Measurements from ENCODE around the gene UBE2H. TPM values are rescaled to one million over a fixed set of nuclear protein-coding genes. Genes with fewer than 3 reads are reported as not detected.
A peak's percentile ranks its signal among the peaks of the same experiment; 100 is the strongest.

The UBE2H gene
- total RNA-seq, 1 experiment from 2014 or later: 58.0 TPM

DNA sequence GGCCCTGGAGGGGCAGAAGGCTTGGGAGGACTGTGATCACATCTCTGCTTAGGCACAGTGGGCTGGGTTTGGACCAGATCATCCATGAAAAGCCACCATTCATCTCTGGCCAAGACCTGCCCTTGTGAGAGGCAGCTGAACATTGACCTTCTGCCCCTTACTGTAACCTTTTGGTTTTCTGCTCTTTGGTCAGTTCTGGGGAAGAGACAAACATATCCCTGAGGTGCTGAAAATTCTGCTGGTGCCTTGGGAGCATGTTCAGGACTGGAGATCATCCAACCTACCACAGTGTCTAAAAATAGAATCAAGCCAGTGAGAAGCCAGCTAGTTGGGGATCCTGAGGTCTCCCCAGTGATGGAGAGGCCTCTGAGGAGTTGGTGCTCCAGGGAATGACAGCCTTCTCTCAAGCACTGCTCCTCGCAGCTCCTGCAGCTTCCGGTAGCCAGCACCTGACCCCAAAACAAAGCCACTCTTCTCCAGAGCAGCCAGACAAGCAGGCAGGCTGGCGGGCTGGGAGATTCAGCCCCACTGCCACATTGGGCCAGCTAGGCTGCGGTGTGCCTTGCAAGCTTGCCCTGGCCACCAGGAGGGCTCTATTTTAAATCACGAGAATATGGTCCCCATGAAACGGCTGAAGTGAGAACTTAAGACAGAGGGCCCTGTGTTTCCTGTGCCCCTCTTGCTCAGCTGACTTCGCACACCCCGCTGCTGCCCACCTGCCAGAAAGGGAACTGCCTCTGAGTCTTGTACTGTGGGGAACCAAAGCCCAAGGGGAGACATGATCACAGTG lies 37.8 kb upstream of the UBE2H start:
- no peak overlapping the region for H3K27ac ChIP-seq (ENCODE audit: low read length)
- ATAC-seq (0 out of 2 replicates have a peak, but pooled peaks have one; percentile 40), DNase-seq (ENCODE audit: low read depth, low spot score) (no peak)
- no peaks in the 10 kb centered on the region for H3K4me1 ChIP-seq (ENCODE audit: control insufficient read depth, insufficient read depth, low read length)
- TF ChIP-seq POLR2AphosphoS5 (IDR thresholded peaks at IDR 0.05; ENCODE audit: low read depth, low read length): no peak
- TF ChIP-seq, protein P1, sequence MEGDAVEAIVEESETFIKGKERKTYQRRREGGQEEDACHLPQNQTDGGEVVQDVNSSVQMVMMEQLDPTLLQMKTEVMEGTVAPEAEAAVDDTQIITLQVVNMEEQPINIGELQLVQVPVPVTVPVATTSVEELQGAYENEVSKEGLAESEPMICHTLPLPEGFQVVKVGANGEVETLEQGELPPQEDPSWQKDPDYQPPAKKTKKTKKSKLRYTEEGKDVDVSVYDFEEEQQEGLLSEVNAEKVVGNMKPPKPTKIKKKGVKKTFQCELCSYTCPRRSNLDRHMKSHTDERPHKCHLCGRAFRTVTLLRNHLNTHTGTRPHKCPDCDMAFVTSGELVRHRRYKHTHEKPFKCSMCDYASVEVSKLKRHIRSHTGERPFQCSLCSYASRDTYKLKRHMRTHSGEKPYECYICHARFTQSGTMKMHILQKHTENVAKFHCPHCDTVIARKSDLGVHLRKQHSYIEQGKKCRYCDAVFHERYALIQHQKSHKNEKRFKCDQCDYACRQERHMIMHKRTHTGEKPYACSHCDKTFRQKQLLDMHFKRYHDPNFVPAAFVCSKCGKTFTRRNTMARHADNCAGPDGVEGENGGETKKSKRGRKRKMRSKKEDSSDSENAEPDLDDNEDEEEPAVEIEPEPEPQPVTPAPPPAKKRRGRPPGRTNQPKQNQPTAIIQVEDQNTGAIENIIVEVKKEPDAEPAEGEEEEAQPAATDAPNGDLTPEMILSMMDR (IDR thresholded peaks at IDR 0.05): no peak
- TF ChIP-seq, protein P2, sequence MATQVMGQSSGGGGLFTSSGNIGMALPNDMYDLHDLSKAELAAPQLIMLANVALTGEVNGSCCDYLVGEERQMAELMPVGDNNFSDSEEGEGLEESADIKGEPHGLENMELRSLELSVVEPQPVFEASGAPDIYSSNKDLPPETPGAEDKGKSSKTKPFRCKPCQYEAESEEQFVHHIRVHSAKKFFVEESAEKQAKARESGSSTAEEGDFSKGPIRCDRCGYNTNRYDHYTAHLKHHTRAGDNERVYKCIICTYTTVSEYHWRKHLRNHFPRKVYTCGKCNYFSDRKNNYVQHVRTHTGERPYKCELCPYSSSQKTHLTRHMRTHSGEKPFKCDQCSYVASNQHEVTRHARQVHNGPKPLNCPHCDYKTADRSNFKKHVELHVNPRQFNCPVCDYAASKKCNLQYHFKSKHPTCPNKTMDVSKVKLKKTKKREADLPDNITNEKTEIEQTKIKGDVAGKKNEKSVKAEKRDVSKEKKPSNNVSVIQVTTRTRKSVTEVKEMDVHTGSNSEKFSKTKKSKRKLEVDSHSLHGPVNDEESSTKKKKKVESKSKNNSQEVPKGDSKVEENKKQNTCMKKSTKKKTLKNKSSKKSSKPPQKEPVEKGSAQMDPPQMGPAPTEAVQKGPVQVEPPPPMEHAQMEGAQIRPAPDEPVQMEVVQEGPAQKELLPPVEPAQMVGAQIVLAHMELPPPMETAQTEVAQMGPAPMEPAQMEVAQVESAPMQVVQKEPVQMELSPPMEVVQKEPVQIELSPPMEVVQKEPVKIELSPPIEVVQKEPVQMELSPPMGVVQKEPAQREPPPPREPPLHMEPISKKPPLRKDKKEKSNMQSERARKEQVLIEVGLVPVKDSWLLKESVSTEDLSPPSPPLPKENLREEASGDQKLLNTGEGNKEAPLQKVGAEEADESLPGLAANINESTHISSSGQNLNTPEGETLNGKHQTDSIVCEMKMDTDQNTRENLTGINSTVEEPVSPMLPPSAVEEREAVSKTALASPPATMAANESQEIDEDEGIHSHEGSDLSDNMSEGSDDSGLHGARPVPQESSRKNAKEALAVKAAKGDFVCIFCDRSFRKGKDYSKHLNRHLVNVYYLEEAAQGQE (IDR thresholded peaks at IDR 0.05; ENCODE audit: insufficient read depth in 1 of 2, low read depth in 2 of 2, low read length in 1 of 2): no peak
- TF ChIP-seq TCF7L2 (IDR thresholded peaks at IDR 0.05; ENCODE audit: low read depth, low read length): no peak
- no peak for TF ChIP-seq SIN3A (IDR thresholded peaks at IDR 0.05; ENCODE audit: borderline replicate concordance, insufficient read depth, low read depth, low read length)
- ChIA-PET POLR2A (no interaction called here), CTCF (no interaction called here)
- no peaks in the 10 kb centered on the region for H3K9me3 ChIP-seq (ENCODE audit: control insufficient read depth, insufficient read depth, low read depth, low read length)
- no peak overlapping the region for H3K4me3 ChIP-seq (ENCODE audit: low read depth in 2 of 2, low read length in 2 of 2)
- intact Hi-C loops (cut with micrococcal nuclease; ENCODE audit: unreplicated experiment) (no loop called here), in situ Hi-C loops (cut with HindIII; ENCODE audit: low pct_unique_long_range_greater_than_20kb, low sequenced_read_pairs) (no loop called here)
- BruUV-seq (replicated peaks): no TSS peak
- no peaks in the 10 kb centered on the region for H3K36me3 ChIP-seq (ENCODE audit: control insufficient read depth, insufficient read depth, low read length)
- H3K27me3 ChIP-seq (ENCODE audit: control insufficient read depth, insufficient read depth, low read length): no peaks in the 10 kb centered on the region

DNA sequence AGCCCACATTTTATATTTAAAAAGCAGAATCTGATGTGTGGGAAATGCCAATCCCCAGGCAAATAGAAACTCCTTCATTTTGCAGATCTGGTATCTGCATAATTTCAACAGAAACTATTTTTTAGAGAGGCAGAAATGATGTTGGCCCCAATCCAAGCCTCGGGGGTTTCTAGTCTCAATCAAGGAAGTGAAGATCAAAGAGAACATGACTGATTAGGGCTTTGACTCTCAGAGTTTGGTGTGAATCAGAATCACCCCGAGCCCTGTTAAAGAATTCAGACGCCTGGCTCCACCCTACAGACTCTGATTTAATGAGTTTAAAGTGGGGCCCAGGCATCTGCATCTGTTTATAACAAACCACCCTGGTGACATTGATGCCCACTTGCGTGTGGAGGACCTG lies 36.7 kb upstream of the UBE2H start:
- BruUV-seq (replicated peaks): no TSS peak
- POLR2A ChIA-PET: no interaction called here
- DNase-seq (ENCODE audit: low read depth, low spot score) (no peak), ATAC-seq (no peak)
- H3K4me3 ChIP-seq (ENCODE audit: low read depth in 2 of 2, low read length in 2 of 2): no peak overlapping the region
- H3K36me3 ChIP-seq (ENCODE audit: control insufficient read depth, insufficient read depth, low read length): no peaks in the 10 kb centered on the region
- H3K4me1 ChIP-seq (ENCODE audit: control insufficient read depth, insufficient read depth, low read length): no peaks in the 10 kb centered on the region
- H3K9me3 ChIP-seq (ENCODE audit: control insufficient read depth, insufficient read depth, low read depth, low read length): no peaks in the 10 kb centered on the region
- intact Hi-C loops (cut with micrococcal nuclease; ENCODE audit: unreplicated experiment) (no loop called here), in situ Hi-C loops (cut with HindIII; ENCODE audit: low pct_unique_long_range_greater_than_20kb, low sequenced_read_pairs) (no loop called here)
- no peak overlapping the region for H3K27ac ChIP-seq (ENCODE audit: low read length)
- H3K27me3 ChIP-seq (ENCODE audit: control insufficient read depth, insufficient read depth, low read length): no peaks in the 10 kb centered on the region
- CTCF ChIA-PET: no interaction called here
- TF ChIP-seq, protein P1 (IDR thresholded peaks at IDR 0.05): no peak
- TF ChIP-seq SIN3A (IDR thresholded peaks at IDR 0.05; ENCODE audit: borderline replicate concordance, insufficient read depth, low read depth, low read length) (no peak), POLR2AphosphoS5 (IDR thresholded peaks at IDR 0.05; ENCODE audit: low read depth, low read length) (no peak), TCF7L2 (IDR thresholded peaks at IDR 0.05; ENCODE audit: low read depth, low read length) (no peak)
- TF ChIP-seq, protein P2 (IDR thresholded peaks at IDR 0.05; ENCODE audit: insufficient read depth in 1 of 2, low read depth in 2 of 2, low read length in 1 of 2): no peak

Measured in Panc1 (cell line).